Colonic mucosa (tissue), 4 donors: Measurements from ENCODE around the gene STIM1. TPM values are rescaled to one million over a fixed set of nuclear protein-coding genes. Genes with fewer than 3 reads are reported as not detected.

Experiments used
- DNase-seq: peaks from one replicate; pipeline ENCODE4 v3.0.0-alpha.2; 2020
- H3K27ac ChIP-seq: fragments of 200-600 bp; one replicate; pipeline ENCODE4 v1.8.0; 2021
- H3K27me3 ChIP-seq: fragments of 200-600 bp; one replicate; pipeline ENCODE4 v1.8.0; 2021
- H3K36me3 ChIP-seq: fragments of 200-600 bp; one replicate; pipeline ENCODE4 v1.8.0; 2021
- H3K4me1 ChIP-seq: fragments of 200-600 bp; one replicate; pipeline ENCODE4 v1.8.0; 2021; ENCODE audit warnings: mild to moderate bottlenecking
- H3K4me3 ChIP-seq: fragments of 200-600 bp; one replicate; pipeline ENCODE4 v1.8.0; 2021
- H3K9ac ChIP-seq, 2 donors: one replicate each; pipeline ENCODE4 v1.7.0; 2013; ENCODE audit warnings: control low read depth in 2 of 2, low read depth in 2 of 2, low read length in 2 of 2
- H3K9me3 ChIP-seq: fragments of 200-600 bp; one replicate; pipeline ENCODE4 v1.8.0; 2021
- intact Hi-C: fragments of 100-400 bp; cut with DNase I; formaldehyde crosslinking; loops from one replicate; pipeline ENCODE4 v1.14.1; 2022
- total RNA-seq, 2 donors: library from RNA; stranded (reverse); fragmentation: NEBNext Ultra II Directional in 1 of 2; extraction: Animal tissue kit (Norgen Biotek cat#: 25700) in 1 of 2; gene quantifications; one replicate each; pipeline ENCODE4 v1.2.1, GENCODE V29; 2021
- TF ChIP-seq, protein P1 (sequence below): fragments of 200-600 bp; IDR thresholded peaks from one replicate; pipeline ENCODE4 v1.8.0; 2022; ENCODE audit warnings: antibody characterized with exemption, mild to moderate bottlenecking
- donor health status: healthy.
- donor health status: DM: no; HTN: no; CAD: no.
- donor health status: DM: no; HTN: no; CAD: no.

The STIM1 gene
- total RNA-seq, 2 donors from 2014 or later, result 39.1 to 56.8 TPM

- Histone ChIP-seq H3K4me1 (peaks cover 6% of the 10 kb centered on the region), H3K27me3 (no peaks in the 10 kb centered on the region), H3K36me3 (no peaks in the 10 kb centered on the region), H3K9me3 (no peaks in the 10 kb centered on the region), H3K9ac (no peak overlapping the region), H3K4me3 (no peak overlapping the region), H3K27ac (no peak overlapping the region)
- intact Hi-C loops, result no loop called here
- no peak for DNase-seq
- TF ChIP-seq, protein P1, sequence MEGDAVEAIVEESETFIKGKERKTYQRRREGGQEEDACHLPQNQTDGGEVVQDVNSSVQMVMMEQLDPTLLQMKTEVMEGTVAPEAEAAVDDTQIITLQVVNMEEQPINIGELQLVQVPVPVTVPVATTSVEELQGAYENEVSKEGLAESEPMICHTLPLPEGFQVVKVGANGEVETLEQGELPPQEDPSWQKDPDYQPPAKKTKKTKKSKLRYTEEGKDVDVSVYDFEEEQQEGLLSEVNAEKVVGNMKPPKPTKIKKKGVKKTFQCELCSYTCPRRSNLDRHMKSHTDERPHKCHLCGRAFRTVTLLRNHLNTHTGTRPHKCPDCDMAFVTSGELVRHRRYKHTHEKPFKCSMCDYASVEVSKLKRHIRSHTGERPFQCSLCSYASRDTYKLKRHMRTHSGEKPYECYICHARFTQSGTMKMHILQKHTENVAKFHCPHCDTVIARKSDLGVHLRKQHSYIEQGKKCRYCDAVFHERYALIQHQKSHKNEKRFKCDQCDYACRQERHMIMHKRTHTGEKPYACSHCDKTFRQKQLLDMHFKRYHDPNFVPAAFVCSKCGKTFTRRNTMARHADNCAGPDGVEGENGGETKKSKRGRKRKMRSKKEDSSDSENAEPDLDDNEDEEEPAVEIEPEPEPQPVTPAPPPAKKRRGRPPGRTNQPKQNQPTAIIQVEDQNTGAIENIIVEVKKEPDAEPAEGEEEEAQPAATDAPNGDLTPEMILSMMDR, result no peak
These were observed 93.7 kb downstream of the STIM1 start for GRCh38 chr11:3949125-3949524.

GRCh38 chr11:3950996-3951660 is 95.7 kb downstream of the STIM1 start:
- Histone ChIP-seq H3K36me3 (no peaks in the 10 kb centered on the region), H3K4me3 (no peak overlapping the region), H3K9me3 (no peaks in the 10 kb centered on the region), H3K4me1 (peaks cover 6% of the 10 kb centered on the region), H3K27me3 (no peaks in the 10 kb centered on the region), H3K27ac (no peak overlapping the region), H3K9ac (no peak overlapping the region)
- intact Hi-C loops, result no loop called here
- TF ChIP-seq, protein P1, result no peak
- no peak for DNase-seq

GRCh38 chr11:3952715-3953114 is 97.3 kb downstream of the STIM1 start:
- no peaks in the 10 kb centered on the region for H3K4me1 ChIP-seq
- H3K9me3 ChIP-seq, result no peaks in the 10 kb centered on the region
- TF ChIP-seq, protein P1, result no peak
- no peak for DNase-seq
- H3K9ac ChIP-seq, result no peak overlapping the region
- H3K27me3 ChIP-seq, result no peaks in the 10 kb centered on the region
- H3K27ac ChIP-seq, result no peak overlapping the region
- intact Hi-C loops, result no loop called here
- no peaks in the 10 kb centered on the region for H3K36me3 ChIP-seq
- no peak overlapping the region for H3K4me3 ChIP-seq

GRCh38 chr11:3953327-3953726 is 97.9 kb downstream of the STIM1 start:
- intact Hi-C loops, result no loop called here
- Histone ChIP-seq H3K27ac (no peak overlapping the region), H3K4me1 (no peaks in the 10 kb centered on the region), H3K36me3 (no peaks in the 10 kb centered on the region), H3K4me3 (no peak overlapping the region), H3K27me3 (no peaks in the 10 kb centered on the region), H3K9me3 (no peaks in the 10 kb centered on the region), H3K9ac (no peak overlapping the region)
- DNase-seq, result no peak
- TF ChIP-seq, protein P1, result no peak

GRCh38 chr11:3954448-3955298 is 99.2 kb downstream of the STIM1 start:
- no peak overlapping the region for H3K27ac ChIP-seq
- H3K27me3 ChIP-seq, result no peaks in the 10 kb centered on the region
- TF ChIP-seq, protein P1, result no peak
- H3K9ac ChIP-seq, result no peak overlapping the region
- H3K4me1 ChIP-seq, result no peaks in the 10 kb centered on the region
- no peak overlapping the region for H3K4me3 ChIP-seq
- intact Hi-C loops, result loop anchor here (5.0 kb wide), 1 partner anchor 102 kb away; no protein-coding TSS in a partner anchor
- no peak for DNase-seq
- H3K36me3 ChIP-seq, result no peaks in the 10 kb centered on the region
- H3K9me3 ChIP-seq, result no peaks in the 10 kb centered on the region
